ENCODE measurements around the gene FSTL3. TPM values are rescaled to one million over a fixed set of nuclear protein-coding genes. Genes with fewer than 3 reads are reported as not detected.

Gene FSTL3
- polyA plus RNA-seq, 4 donors, result 4.0 to 31.9 (median 17.7) TPM

GRCh38 chr19:674282-675151, 1.7 kb upstream of the FSTL3 start:
- Histone ChIP-seq H3K4me3 (ENCODE audit: low read depth in 1 of 3, low read length in 3 of 3) (no peak overlapping the region), H3K27ac (ENCODE audit: low read depth in 1 of 3, low read length in 2 of 3) (no peak overlapping the region), H3K27me3 (ENCODE audit: control insufficient read depth in 3 of 3, insufficient read depth in 3 of 3, low read length in 3 of 3) (peaks cover 0 to 9% (median 5%) of the 10 kb centered on the region in 3 donors), H3K4me1 (ENCODE audit: control insufficient read depth in 3 of 3, insufficient read depth in 2 of 3, low read depth in 1 of 3, low read length in 2 of 3) (peaks cover 0 to 37% (median 3%) of the 10 kb centered on the region in 3 donors), H3K36me3 (ENCODE audit: control insufficient read depth in 3 of 3, insufficient read depth in 2 of 3, low read depth in 1 of 3, low read length in 3 of 3) (peaks cover 0 to 9% (median 0%) of the 10 kb centered on the region in 3 donors), H3K9me3 (ENCODE audit: control insufficient read depth in 2 of 2, insufficient read depth in 1 of 2, low read depth in 1 of 2, low read length in 1 of 2) (no peaks in the 10 kb centered on the region)
- DNase-seq (no peak), FAIRE-seq (no peak)
- 52 to 69% (median 59%) methylated on average over 35 to 38 of the region's 38 CpGs for WGBS, 3 donors

GRCh38 chr19:676007-676338, 219 bp upstream of the FSTL3 start:
- no peak for DNase-seq
- Histone ChIP-seq H3K9me3 (ENCODE audit: control insufficient read depth in 2 of 2, insufficient read depth in 1 of 2, low read depth in 1 of 2, low read length in 1 of 2) (no peaks in the 10 kb centered on the region), H3K27me3 (ENCODE audit: control insufficient read depth in 3 of 3, insufficient read depth in 3 of 3, low read length in 3 of 3) (peaks cover 0 to 9% (median 5%) of the 10 kb centered on the region in 3 donors), H3K27ac (ENCODE audit: low read depth in 1 of 3, low read length in 2 of 3) (peak overlapping the region in 2 of 3 donors; percentile 21 to 62), H3K4me1 (ENCODE audit: control insufficient read depth in 3 of 3, insufficient read depth in 2 of 3, low read depth in 1 of 3, low read length in 2 of 3) (peaks cover 0 to 39% (median 4%) of the 10 kb centered on the region in 3 donors), H3K4me3 (ENCODE audit: low read depth in 1 of 3, low read length in 3 of 3) (peak overlapping the region; percentile 17 to 27 (median 20)), H3K36me3 (ENCODE audit: control insufficient read depth in 3 of 3, insufficient read depth in 2 of 3, low read depth in 1 of 3, low read length in 3 of 3) (peaks cover 0 to 9% (median 0%) of the 10 kb centered on the region in 3 donors)
- FAIRE-seq, result no peak
- WGBS, 3 donors, result 7 to 12% (median 8%) methylated on average over 12 to 31 of the region's 31 CpGs

- Histone ChIP-seq H3K4me3 (ENCODE audit: low read depth in 1 of 3, low read length in 3 of 3) (peak overlapping the region in 1 of 3 donors; percentile 45), H3K36me3 (ENCODE audit: control insufficient read depth in 3 of 3, insufficient read depth in 2 of 3, low read depth in 1 of 3, low read length in 3 of 3) (peaks cover 0 to 16% (median 0%) of the 10 kb centered on the region in 3 donors), H3K4me1 (ENCODE audit: control insufficient read depth in 3 of 3, insufficient read depth in 2 of 3, low read depth in 1 of 3, low read length in 2 of 3) (peaks cover 0 to 42% (median 7%) of the 10 kb centered on the region in 3 donors), H3K27ac (ENCODE audit: low read depth in 1 of 3, low read length in 2 of 3) (peak overlapping the region in 1 of 3 donors; percentile 85), H3K27me3 (ENCODE audit: control insufficient read depth in 3 of 3, insufficient read depth in 3 of 3, low read length in 3 of 3) (peaks cover 0 to 9% (median 5%) of the 10 kb centered on the region in 3 donors), H3K9me3 (ENCODE audit: control insufficient read depth in 2 of 2, insufficient read depth in 1 of 2, low read depth in 1 of 2, low read length in 1 of 2) (no peaks in the 10 kb centered on the region)
- DNase-seq, result peak in 1 of 2 donors; percentile 64
- 0 to 12% (median 8%) methylated on average over 3 to 15 of the region's 15 CpGs for WGBS, 3 donors
- no peak for FAIRE-seq
Observed at GRCh38 chr19:677201-677600, 1.0 kb downstream of the FSTL3 start.

- DNase-seq, result no peak
- peak overlapping the region in 1 of 3 donors; percentile 1 for H3K27ac ChIP-seq (ENCODE audit: low read depth in 1 of 3, low read length in 2 of 3)
- FAIRE-seq, result no peak
- H3K27me3 ChIP-seq (ENCODE audit: control insufficient read depth in 3 of 3, insufficient read depth in 3 of 3, low read length in 3 of 3), result peaks cover 0 to 9% (median 5%) of the 10 kb centered on the region in 3 donors
- H3K36me3 ChIP-seq (ENCODE audit: control insufficient read depth in 3 of 3, insufficient read depth in 2 of 3, low read depth in 1 of 3, low read length in 3 of 3), result peaks cover 0 to 20% (median 0%) of the 10 kb centered on the region in 3 donors
- 31 to 52% (median 32%) methylated on average over 20 to 22 of the region's 22 CpGs for WGBS, 3 donors
- no peaks in the 10 kb centered on the region for H3K9me3 ChIP-seq (ENCODE audit: control insufficient read depth in 2 of 2, insufficient read depth in 1 of 2, low read depth in 1 of 2, low read length in 1 of 2)
- H3K4me1 ChIP-seq (ENCODE audit: control insufficient read depth in 3 of 3, insufficient read depth in 2 of 3, low read depth in 1 of 3, low read length in 2 of 3), result peaks cover 0 to 42% (median 7%) of the 10 kb centered on the region in 3 donors
- H3K4me3 ChIP-seq (ENCODE audit: low read depth in 1 of 3, low read length in 3 of 3), result no peak overlapping the region
Observed at GRCh38 chr19:677601-678436, 1.6 kb downstream of the FSTL3 start.

GRCh38 chr19:678791-679388, 2.7 kb downstream of the FSTL3 start:
- WGBS, 3 donors, result 87 to 96% (median 94%) methylated on average over 14 to 16 of the region's 16 CpGs
- H3K4me1 ChIP-seq (ENCODE audit: control insufficient read depth in 3 of 3, insufficient read depth in 2 of 3, low read depth in 1 of 3, low read length in 2 of 3), result peaks cover 0 to 42% (median 7%) of the 10 kb centered on the region in 3 donors
- DNase-seq (no peak), FAIRE-seq (no peak)
- H3K9me3 ChIP-seq (ENCODE audit: control insufficient read depth in 2 of 2, insufficient read depth in 1 of 2, low read depth in 1 of 2, low read length in 1 of 2), result no peaks in the 10 kb centered on the region
- H3K27ac ChIP-seq (ENCODE audit: low read depth in 1 of 3, low read length in 2 of 3), result peak overlapping the region in 2 of 3 donors; percentile 66 to 75
- H3K4me3 ChIP-seq (ENCODE audit: low read depth in 1 of 3, low read length in 3 of 3), result peak overlapping the region in 1 of 3 donors; percentile 62
- H3K27me3 ChIP-seq (ENCODE audit: control insufficient read depth in 3 of 3, insufficient read depth in 3 of 3, low read length in 3 of 3), result peaks cover 0 to 9% (median 5%) of the 10 kb centered on the region in 3 donors
- peaks cover 0 to 20% (median 0%) of the 10 kb centered on the region in 3 donors for H3K36me3 ChIP-seq (ENCODE audit: control insufficient read depth in 3 of 3, insufficient read depth in 2 of 3, low read depth in 1 of 3, low read length in 3 of 3)

- Histone ChIP-seq H3K4me3 (ENCODE audit: low read depth in 1 of 3, low read length in 3 of 3) (peak overlapping the region; percentile 62 to 78 (median 64)), H3K36me3 (ENCODE audit: control insufficient read depth in 3 of 3, insufficient read depth in 2 of 3, low read depth in 1 of 3, low read length in 3 of 3) (peaks cover 0 to 20% (median 0%) of the 10 kb centered on the region in 3 donors), H3K9me3 (ENCODE audit: control insufficient read depth in 2 of 2, insufficient read depth in 1 of 2, low read depth in 1 of 2, low read length in 1 of 2) (no peaks in the 10 kb centered on the region), H3K27ac (ENCODE audit: low read depth in 1 of 3, low read length in 2 of 3) (peak overlapping the region; percentile 57 to 92 (median 75)), H3K4me1 (ENCODE audit: control insufficient read depth in 3 of 3, insufficient read depth in 2 of 3, low read depth in 1 of 3, low read length in 2 of 3) (peaks cover 0 to 41% (median 7%) of the 10 kb centered on the region in 3 donors), H3K27me3 (ENCODE audit: control insufficient read depth in 3 of 3, insufficient read depth in 3 of 3, low read length in 3 of 3) (peaks cover 0 to 9% (median 5%) of the 10 kb centered on the region in 3 donors)
- WGBS, 3 donors, result 4 to 9% (median 8%) methylated on average over 30 to 69 of the region's 69 CpGs
- DNase-seq (peak in 1 of 2 donors; percentile 92), FAIRE-seq (no peak)
Observed at GRCh38 chr19:679418-680286, 3.5 kb downstream of the FSTL3 start.

GRCh38 chr19:680287-681028, 4.3 kb downstream of the FSTL3 start:
- H3K27me3 ChIP-seq (ENCODE audit: control insufficient read depth in 3 of 3, insufficient read depth in 3 of 3, low read length in 3 of 3), result peaks cover 0 to 6% (median 5%) of the 10 kb centered on the region in 3 donors
- H3K27ac ChIP-seq (ENCODE audit: low read depth in 1 of 3, low read length in 2 of 3), result peak overlapping the region; percentile 57 to 96 (median 76)
- H3K4me1 ChIP-seq (ENCODE audit: control insufficient read depth in 3 of 3, insufficient read depth in 2 of 3, low read depth in 1 of 3, low read length in 2 of 3), result peaks cover 0 to 33% (median 7%) of the 10 kb centered on the region in 3 donors
- whole genome bisulfite sequencing, 3 donors, result 0 to 1% (median 1%) methylated on average over 42 to 70 of the region's 70 CpGs
- FAIRE-seq (no peak), DNase-seq (peak; percentile 97 to 99)
- H3K36me3 ChIP-seq (ENCODE audit: control insufficient read depth in 3 of 3, insufficient read depth in 2 of 3, low read depth in 1 of 3, low read length in 3 of 3), result peaks cover 0 to 20% (median 0%) of the 10 kb centered on the region in 3 donors
- no peaks in the 10 kb centered on the region for H3K9me3 ChIP-seq (ENCODE audit: control insufficient read depth in 2 of 2, insufficient read depth in 1 of 2, low read depth in 1 of 2, low read length in 1 of 2)
- peak overlapping the region; percentile 62 to 78 (median 64) for H3K4me3 ChIP-seq (ENCODE audit: low read depth in 1 of 3, low read length in 3 of 3)

All from small intestine (tissue), 7 donors.